M059J (cell line): ENCODE data around the gene PRMT7. TPM values are rescaled to one million over a fixed set of nuclear protein-coding genes. Genes with fewer than 3 reads are reported as not detected.

Experiments
- DNase-seq: peaks from one replicate; pipeline ENCODE4 v3.0.0-alpha.2; 2012; ENCODE audit warnings: low read depth
- total RNA-seq: library from RNA; depleted of rRNA; stranded (reverse); fragments of >200 nt; shearing (Covaris generic); gene quantifications from 2 replicates; pipeline ENCODE4 v1.2.3, GENCODE V29; 2014

Gene PRMT7
- total RNA-seq, 1 experiment from 2014 or later, result 44.2 TPM

- DNase-seq, result no peak
Measured at GRCh38 chr16:68347605-68348004, 36.8 kb downstream of the PRMT7 start.

GRCh38 chr16:68348639-68349445, 38.0 kb downstream of the PRMT7 start:
- DNase-seq, result no peak

GRCh38 chr16:68349838-68350410, 39.1 kb downstream of the PRMT7 start:
- DNase-seq, result no peak

- no peak for DNase-seq
Measured at GRCh38 chr16:68350813-68351350, 40.1 kb downstream of the PRMT7 start.

- DNase-seq, result no peak
Measured at GRCh38 chr16:68351463-68351862, 40.6 kb downstream of the PRMT7 start.

GRCh38 chr16:68351991-68352431, 41.2 kb downstream of the PRMT7 start:
- no peak for DNase-seq

GRCh38 chr16:68353366-68353765, 42.5 kb downstream of the PRMT7 start:
- no peak for DNase-seq

GRCh38 chr16:68354816-68355215, 44.0 kb downstream of the PRMT7 start:
- DNase-seq, result no peak

GRCh38 chr16:68355447-68356248, 44.8 kb downstream of the PRMT7 start:
- no peak for DNase-seq

GRCh38 chr16:68356249-68356918, 45.6 kb downstream of the PRMT7 start:
- no peak for DNase-seq

GRCh38 chr16:68356919-68357286, 46.1 kb downstream of the PRMT7 start:
- no peak for DNase-seq

- DNase-seq, result no peak
Measured at GRCh38 chr16:68357521-68357922, 46.7 kb downstream of the PRMT7 start.

- no peak for DNase-seq
Measured at GRCh38 chr16:68357923-68358322, 47.1 kb downstream of the PRMT7 start.

- DNase-seq, result no peak
Measured at GRCh38 chr16:68358951-68359350, 48.1 kb downstream of the PRMT7 start.

GRCh38 chr16:68359398-68360191, 48.8 kb downstream of the PRMT7 start:
- DNase-seq, result no peak

GRCh38 chr16:68360547-68360946, 49.7 kb downstream of the PRMT7 start:
- DNase-seq, result no peak

GRCh38 chr16:68360956-68361355, 50.1 kb downstream of the PRMT7 start:
- DNase-seq, result no peak

GRCh38 chr16:68361485-68361884, 50.7 kb downstream of the PRMT7 start:
- DNase-seq, result no peak

- DNase-seq, result no peak
Measured at GRCh38 chr16:68362262-68362913, 51.6 kb downstream of the PRMT7 start.

GRCh38 chr16:68362947-68363657, 52.3 kb downstream of the PRMT7 start:
- DNase-seq, result no peak
